GM12878 (cell line): ENCODE measurements around the gene HIRIP3. TPM values are rescaled to one million over a fixed set of nuclear protein-coding genes. Genes with fewer than 3 reads are reported as not detected.

Experiments used
- ATAC-seq: fragments of 200-7000 bp; cut with Tn5 transposase; 3 replicates; pipeline ENCODE4 v1.9.1; 2020; ENCODE audit warnings: mild to moderate bottlenecking, moderate library complexity
- BruUV-seq: library from RNA; stranded (reverse); fragments of 400-500 nt; replicated peaks from 2 replicates; lab custom pipeline; 2021; lab: Mats Ljungman, UMichigan
- CTCF ChIA-PET: fragments of 300-600 bp; sonication (Branson Sonifier 250); formaldehyde crosslinking; extraction: SDS; loops from one replicate; lab custom pipeline; 2021; ENCODE audit warnings: inconsistent platforms; lab: Yijun Ruan, JAX
- POLR2A ChIA-PET: fragments of 350-600 bp; formaldehyde crosslinking; extraction: SDS; loops from one replicate; lab custom pipeline; 2021; ENCODE audit warnings: inconsistent platforms; lab: Charles Lee
- RAD21 ChIA-PET: fragments of 300-600 bp; sonication (Branson Sonifier 250); formaldehyde crosslinking; loops from one replicate; lab custom pipeline; 2023; ENCODE audit warnings: antibody characterized with exemption; ENCODE audit not compliant: unreplicated experiment; lab: Charles Lee
- SMC1A ChIA-PET: fragments of 300-600 bp; sonication (Branson Sonifier 250); formaldehyde crosslinking; loops from one replicate; lab custom pipeline; 2023; ENCODE audit not compliant: unreplicated experiment, uncharacterized antibody; lab: Charles Lee
- DNase-seq: peaks from one replicate; pipeline ENCODE4 v3.0.0-alpha.2; 2011; ENCODE audit warnings: low read depth, low spot score
- FAIRE-seq: peaks from 3 replicates; lab custom pipeline; 2011; peaks lifted over from hg19 to GRCh38; lab: Jason Lieb, UNC
- H2AFZ ChIP-seq: 2 replicates; pipeline ENCODE4 v1.6.0; 2011; ENCODE audit warnings: low read depth, low read length, control low read depth; ENCODE audit not compliant: control insufficient read depth
- H3K27ac ChIP-seq: 2 replicates; pipeline ENCODE4 v1.5.1; 2011; ENCODE audit warnings: control low read depth; ENCODE audit not compliant: control insufficient read depth, insufficient read depth
- H3K27me3 ChIP-seq, 2 experiments: replicated peaks in 1 of 2; 2 replicates each; pipeline versions ENCODE4 v1.6.0 to v1.6.1; 2011; ENCODE audit warnings: low read length in 1 of 2; ENCODE audit not compliant: control insufficient read depth in 2 of 2, insufficient read depth in 2 of 2
- H3K36me3 ChIP-seq, 2 experiments: 2 replicates each; pipeline ENCODE4 v1.5.1; 2011; ENCODE audit warnings: low read length in 1 of 2; ENCODE audit not compliant: control insufficient read depth in 2 of 2, insufficient read depth in 2 of 2
- H3K4me1 ChIP-seq: 2 replicates; pipeline ENCODE4 v1.6.1; 2011; ENCODE audit warnings: mild to moderate bottlenecking, low read length, moderate library complexity, mixed read lengths; ENCODE audit not compliant: control insufficient read depth, insufficient read depth
- H3K4me2 ChIP-seq: 2 replicates; pipeline ENCODE4 v1.6.0; 2011; ENCODE audit warnings: control low read depth; ENCODE audit not compliant: control insufficient read depth, insufficient read depth
- H3K4me3 ChIP-seq: fragments of 200-600 bp; sonication (generic); 2 replicates; pipeline ENCODE4 v1.5.1; 2016
- H3K79me2 ChIP-seq: 2 replicates; pipeline ENCODE4 v1.6.0; 2011; ENCODE audit warnings: low read length; ENCODE audit not compliant: control insufficient read depth, insufficient read depth
- H3K9ac ChIP-seq: 2 replicates; pipeline ENCODE4 v1.8.0; 2011; ENCODE audit warnings: low read length, control low read depth, mixed read lengths; ENCODE audit not compliant: control insufficient read depth, insufficient read depth
- H3K9me3 ChIP-seq: replicated peaks from 3 replicates; pipeline ENCODE4 v1.5.1; 2011; ENCODE audit warnings: mild to moderate bottlenecking, low read length; ENCODE audit not compliant: control insufficient read depth, insufficient read depth
- H4K20me1 ChIP-seq: 2 replicates; pipeline ENCODE4 v1.6.0; 2011; ENCODE audit not compliant: control insufficient read depth, insufficient read depth
- CREB1 ChIP-seq: IDR thresholded peaks from 2 replicates; pipeline ENCODE4 v1.6.1; 2012; ENCODE audit warnings: low read depth, mild to moderate bottlenecking, inconsistent platforms
- FOXM1 ChIP-seq: IDR thresholded peaks from 2 replicates; pipeline ENCODE4 v1.6.1; 2012; ENCODE audit warnings: low read depth, mild to moderate bottlenecking, inconsistent platforms, low read length, moderate library complexity
- JUND ChIP-seq: IDR thresholded peaks from 2 replicates; pipeline ENCODE4 v1.6.1; 2012; ENCODE audit warnings: low read depth, mild to moderate bottlenecking, low read length, improper control_type of control experiment, moderate library complexity
- SIN3A ChIP-seq: IDR thresholded peaks from 2 replicates; pipeline ENCODE4 v1.6.1; 2012; ENCODE audit warnings: low read depth, low read length, improper control_type of control experiment
- SIX5 ChIP-seq: IDR thresholded peaks from 2 replicates; pipeline ENCODE4 v1.6.1; 2011; ENCODE audit warnings: mild to moderate bottlenecking, low read depth, low read length, moderate library complexity; ENCODE audit not compliant: severe bottlenecking
- TARDBP ChIP-seq: IDR thresholded peaks from 2 replicates; pipeline ENCODE4 v1.6.1; 2016; ENCODE audit warnings: borderline replicate concordance
- WGBS: methylation state at CpG from one replicate; pipeline ENCODE4 v1.1.6; 2016; ENCODE audit warnings: low lambda C conversion rate; ENCODE audit not compliant: insufficient replicate concordance, insufficient coverage; ENCODE audit errors: missing lambda C conversion rate; 5-methylcytosine and 5-hydroxymethylcytosine counted together
- in situ Hi-C: fragments of 300-500 bp; cut with MboI; formaldehyde crosslinking; loops from 9 replicates; pipeline ENCODE4 v1.14.3; 2018; ENCODE audit warnings: mixed read lengths
- intact Hi-C: fragments of 100-400 bp; cut with micrococcal nuclease; formaldehyde crosslinking; loops from one replicate; pipeline ENCODE4 v1.14.2; 2022; ENCODE audit not compliant: unreplicated experiment
- polyA plus RNA-seq, 11 experiments: library from polyadenylated mRNA; depleted of rRNA in 4 of 11; unstranded in 6 of 11; stranded (reverse) in 5 of 11; fragments of >200 nt; fragmentation: Nextera tagmentation in 4 of 11; fragmentation: Illumina TruSeq in 1 of 11; extraction: Ambion mirVana in 4 of 11; extraction: Trizol in 1 of 11; gene quantifications; 1 replicate in 1 of 11; 2 replicates in 10 of 11; pipeline versions ENCODE4 v1.2.1 to v1.2.3, GENCODE V29; 2011 to 2016; ENCODE audit warnings: inconsistent platforms in 2 of 11, missing spikeins in 2 of 11, low read depth in 1 of 11
- total RNA-seq, 4 experiments: library from RNA; depleted of rRNA in 3 of 4; stranded (reverse); fragments of >200 nt in 3 of 4; fragmentation: Illumina TruSeq in 1 of 4; extraction: Trizol in 1 of 4; gene quantifications; 2 replicates each; pipeline versions ENCODE4 v1.2.1 to v1.2.3, GENCODE V29; 2013 to 2021
- TF ChIP-seq, protein P1 (sequence below): fragments of 450-650 bp; IDR thresholded peaks from 2 replicates; pipeline ENCODE4 v1.6.1; 2017; ENCODE audit warnings: mild to moderate bottlenecking, moderate library complexity
- TF ChIP-seq, protein P2 (sequence below): IDR thresholded peaks from 2 replicates; pipeline ENCODE4 v1.6.1; 2011; ENCODE audit warnings: low read depth, mild to moderate bottlenecking, low read length, moderate library complexity, borderline replicate concordance; ENCODE audit errors: extremely low read depth

The HIRIP3 gene
- total and polyA plus RNA-seq, 10 of the 15 experiments (the other 5 are each of a cell fraction or from before 2014, with no cell fraction given), result 4.1 to 43.5 (median 23.9) TPM

DNA sequence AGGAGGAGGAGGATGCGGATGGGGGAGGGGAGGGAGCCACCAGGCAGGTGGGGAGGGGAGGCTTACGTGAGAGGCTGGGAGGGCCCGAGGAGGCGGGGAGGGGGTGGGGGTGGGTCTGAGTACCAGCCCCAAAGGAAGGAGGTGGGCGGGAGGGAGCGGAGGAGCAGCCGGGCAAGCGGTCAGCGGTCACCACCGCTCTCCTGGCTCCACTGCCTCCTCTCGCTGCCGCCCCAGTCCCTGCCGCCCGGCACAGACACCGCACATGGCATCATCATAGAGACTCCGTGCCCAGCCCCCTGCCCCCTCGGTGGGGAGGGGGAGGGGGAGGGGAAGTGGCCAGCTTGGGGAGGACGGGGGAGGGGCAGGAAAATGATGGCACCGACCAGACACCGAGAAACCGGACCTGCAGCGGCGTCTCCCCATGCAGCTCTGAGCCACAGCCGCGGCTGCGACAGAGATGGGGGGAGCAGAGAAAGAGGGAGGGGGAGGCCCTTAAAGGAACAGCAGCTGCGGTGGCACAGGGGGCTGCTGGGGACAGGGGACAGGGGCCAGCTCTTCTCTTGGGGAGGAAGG lies 35.5 kb upstream of the HIRIP3 start, which contains the start of gene TLCD3B:
TLCD3B (minus strand) TSS at position 431 of the 573 bp plus-strand sequence. CDS start 744 bp downstream, outside the sequence.
- Histone ChIP-seq H2AFZ (no peak within 1 kb of the TSS), H3K27ac (no peak within 1 kb of the TSS), H3K4me3 (no peak within 1 kb of the TSS), H3K9ac (no peak within 1 kb of the TSS), H3K4me2 (no peak within 1 kb of the TSS), H4K20me1 (no peaks in the 10 kb centered on the region; the same call in 1 of the 2 replicates), H3K4me1 (peaks cover 13% of the 10 kb centered on the region), H3K36me3 (no peaks in the 10 kb centered on the region), H3K9me3 (no peaks in the 10 kb centered on the region), H3K27me3 (peaks cover 6 to 14% of the 10 kb centered on the region in 2 experiments; a peak in 3 of 4 replicates), H3K79me2 (no peaks in the 10 kb centered on the region)
- RAD21 ChIA-PET, result interaction anchor here (1.9 to 2.7 kb wide), 2 partner anchors 12 to 18 kb away, joined by 6 to 9 read pairs; no protein-coding TSS in a partner anchor
- POLR2A ChIA-PET, result interaction anchor here (0.5 to 0.6 kb wide), 2 partner anchors 26 to 927 kb away, joined by 4 to 5 read pairs; no protein-coding TSS in a partner anchor
- no peak for FAIRE-seq
- SMC1A ChIA-PET, result interaction anchor here (1.3 kb wide), 1 partner anchor 24 kb away, joined by 4 read pairs; no protein-coding TSS in a partner anchor
- intact Hi-C loops, result no loop called here
- ATAC-seq, result no peak
- DNase-seq, result no peak
- in situ Hi-C loops, result no loop called here
- 15% methylated on average over 4 of the region's 27 CpGs for WGBS
- TF ChIP-seq SIN3A (no peak), SIX5 (no peak), JUND (no peak), TARDBP (no peak), CREB1 (no peak), FOXM1 (no peak)
- TF ChIP-seq, protein P1, sequence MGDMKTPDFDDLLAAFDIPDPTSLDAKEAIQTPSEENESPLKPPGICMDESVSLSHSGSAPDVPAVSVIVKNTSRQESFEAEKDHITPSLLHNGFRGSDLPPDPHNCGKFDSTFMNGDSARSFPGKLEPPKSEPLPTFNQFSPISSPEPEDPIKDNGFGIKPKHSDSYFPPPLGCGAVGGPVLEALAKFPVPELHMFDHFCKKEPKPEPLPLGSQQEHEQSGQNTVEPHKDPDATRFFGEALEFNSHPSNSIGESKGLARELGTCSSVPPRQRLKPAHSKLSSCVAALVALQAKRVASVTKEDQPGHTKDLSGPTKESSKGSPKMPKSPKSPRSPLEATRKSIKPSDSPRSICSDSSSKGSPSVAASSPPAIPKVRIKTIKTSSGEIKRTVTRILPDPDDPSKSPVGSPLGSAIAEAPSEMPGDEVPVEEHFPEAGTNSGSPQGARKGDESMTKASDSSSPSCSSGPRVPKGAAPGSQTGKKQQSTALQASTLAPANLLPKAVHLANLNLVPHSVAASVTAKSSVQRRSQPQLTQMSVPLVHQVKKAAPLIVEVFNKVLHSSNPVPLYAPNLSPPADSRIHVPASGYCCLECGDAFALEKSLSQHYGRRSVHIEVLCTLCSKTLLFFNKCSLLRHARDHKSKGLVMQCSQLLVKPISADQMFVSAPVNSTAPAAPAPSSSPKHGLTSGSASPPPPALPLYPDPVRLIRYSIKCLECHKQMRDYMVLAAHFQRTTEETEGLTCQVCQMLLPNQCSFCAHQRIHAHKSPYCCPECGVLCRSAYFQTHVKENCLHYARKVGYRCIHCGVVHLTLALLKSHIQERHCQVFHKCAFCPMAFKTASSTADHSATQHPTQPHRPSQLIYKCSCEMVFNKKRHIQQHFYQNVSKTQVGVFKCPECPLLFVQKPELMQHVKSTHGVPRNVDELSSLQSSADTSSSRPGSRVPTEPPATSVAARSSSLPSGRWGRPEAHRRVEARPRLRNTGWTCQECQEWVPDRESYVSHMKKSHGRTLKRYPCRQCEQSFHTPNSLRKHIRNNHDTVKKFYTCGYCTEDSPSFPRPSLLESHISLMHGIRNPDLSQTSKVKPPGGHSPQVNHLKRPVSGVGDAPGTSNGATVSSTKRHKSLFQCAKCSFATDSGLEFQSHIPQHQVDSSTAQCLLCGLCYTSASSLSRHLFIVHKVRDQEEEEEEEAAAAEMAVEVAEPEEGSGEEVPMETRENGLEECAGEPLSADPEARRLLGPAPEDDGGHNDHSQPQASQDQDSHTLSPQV, result no peak
- TF ChIP-seq, protein P2, sequence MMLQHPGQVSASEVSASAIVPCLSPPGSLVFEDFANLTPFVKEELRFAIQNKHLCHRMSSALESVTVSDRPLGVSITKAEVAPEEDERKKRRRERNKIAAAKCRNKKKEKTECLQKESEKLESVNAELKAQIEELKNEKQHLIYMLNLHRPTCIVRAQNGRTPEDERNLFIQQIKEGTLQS, result no peak
- no TSS peak for BruUV-seq
- CTCF ChIA-PET, result interaction anchor here (0.6 to 2.2 kb wide), 6 partner anchors 12 to 183 kb away, joined by 3 to 19 read pairs (median 6); partner anchors contain the start of gene SEZ6L2
